HEK293T (cell line): ENCODE measurements around the gene ANKRD12.

Source experiments
- BHLHE40 ChIP-seq: fragments of 450-650 bp; IDR thresholded peaks from 2 replicates; pipeline ENCODE4 v1.6.1; 2016; ENCODE audit warnings: mild to moderate bottlenecking, moderate library complexity, borderline replicate concordance
- L3MBTL2 ChIP-seq: fragments of 450-650 bp; conservative IDR thresholded peaks from 2 replicates; pipeline ENCODE4 v1.6.1; 2016; ENCODE audit warnings: mild to moderate bottlenecking
- SP1 ChIP-seq: fragments of 450-650 bp; IDR thresholded peaks from 2 replicates; pipeline ENCODE4 v1.6.1; 2017
- SUZ12 ChIP-seq: fragments of 450-650 bp; IDR thresholded peaks from 2 replicates; pipeline ENCODE4 v1.6.1; 2016; ENCODE audit warnings: mild to moderate bottlenecking
- TARDBP ChIP-seq: fragments of 450-650 bp; IDR thresholded peaks from 2 replicates; pipeline ENCODE4 v1.6.1; 2016

- TF ChIP-seq BHLHE40 (no peak), SP1 (no peak), L3MBTL2 (no peak), SUZ12 (no peak), TARDBP (no peak)
Measured at GRCh38 chr18:9233771-9234440, 97.3 kb downstream of the ANKRD12 start.
